Measurements from ENCODE around the gene CAPN5. TPM values are rescaled to one million over a fixed set of nuclear protein-coding genes. Genes with fewer than 3 reads are reported as not detected.

The CAPN5 gene
- polyA plus RNA-seq, 4 donors, result 17.4 to 31.9 (median 24.7) TPM

DNA sequence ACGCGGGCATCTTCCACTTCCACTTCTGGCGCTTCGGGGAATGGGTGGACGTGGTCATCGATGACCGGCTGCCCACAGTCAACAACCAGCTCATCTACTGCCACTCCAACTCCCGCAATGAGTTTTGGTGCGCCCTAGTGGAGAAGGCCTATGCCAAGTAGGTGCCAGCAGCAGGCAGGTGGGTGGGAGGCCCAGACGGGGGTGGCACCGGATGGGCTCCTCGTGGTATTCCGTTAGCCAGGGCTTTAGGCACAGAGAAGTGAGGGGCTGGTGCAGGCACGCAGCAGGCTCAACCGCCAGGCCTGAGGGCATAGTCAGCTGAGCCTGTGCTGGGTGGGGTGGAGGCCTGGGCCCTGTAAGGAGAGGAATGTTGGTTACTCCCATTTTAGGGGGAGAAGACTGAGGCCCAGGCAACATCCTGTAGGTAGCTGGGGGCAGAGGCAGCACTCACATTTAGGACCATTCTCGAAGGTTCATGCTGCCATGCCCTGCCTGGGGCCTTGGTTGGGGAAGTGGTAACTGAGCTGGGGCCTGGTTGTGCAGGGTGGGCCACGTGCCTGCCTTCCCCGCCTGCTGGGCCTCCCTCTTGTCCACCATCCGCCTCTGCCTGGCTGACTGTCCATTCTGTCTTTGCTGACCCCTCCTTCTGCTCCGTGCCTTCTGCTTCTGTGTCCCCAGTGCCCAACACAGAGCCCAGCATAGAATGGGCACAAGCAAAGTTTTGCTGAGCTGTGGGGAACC, 46.0 kb downstream of the CAPN5 start:
- DNase-seq (ENCODE audit: low read depth in 4 of 4, low spot score in 3 of 4), result no peak

DNA sequence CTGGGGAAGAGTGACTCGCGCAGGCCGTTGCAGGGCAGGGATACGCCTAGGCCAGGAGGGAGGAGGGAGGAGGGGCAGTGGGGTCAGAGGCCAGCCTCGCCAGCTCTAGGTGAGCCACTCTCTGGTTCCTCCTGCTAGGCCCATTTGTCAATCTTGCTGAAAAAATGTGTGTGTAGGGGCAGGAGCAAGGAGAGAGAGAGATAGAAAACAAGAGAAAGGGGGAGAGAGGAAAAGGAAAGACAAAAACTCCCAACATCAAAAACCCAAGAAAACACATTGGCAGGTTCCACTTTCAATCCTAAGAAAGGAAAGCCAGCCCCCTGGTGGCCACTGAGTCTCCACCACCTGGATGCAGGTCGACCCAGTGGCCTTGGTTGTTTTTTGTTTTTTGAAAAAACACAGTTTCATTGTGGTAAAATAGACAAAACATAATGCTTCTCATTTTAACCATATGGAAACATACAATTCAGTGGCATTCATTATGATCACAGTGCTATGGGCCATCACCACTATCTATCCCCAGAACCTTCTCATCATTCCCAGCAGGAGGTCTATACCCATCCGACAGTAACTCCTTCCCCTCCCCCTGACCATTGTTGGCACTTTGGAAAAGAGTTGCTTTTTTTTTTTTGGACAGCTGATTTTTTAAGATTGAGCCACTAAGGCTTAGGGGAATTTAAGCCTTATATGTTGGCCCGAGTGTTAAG, 46.8 kb downstream of the CAPN5 start:
- no peak for DNase-seq (ENCODE audit: low read depth in 4 of 4, low spot score in 3 of 4)

DNA sequence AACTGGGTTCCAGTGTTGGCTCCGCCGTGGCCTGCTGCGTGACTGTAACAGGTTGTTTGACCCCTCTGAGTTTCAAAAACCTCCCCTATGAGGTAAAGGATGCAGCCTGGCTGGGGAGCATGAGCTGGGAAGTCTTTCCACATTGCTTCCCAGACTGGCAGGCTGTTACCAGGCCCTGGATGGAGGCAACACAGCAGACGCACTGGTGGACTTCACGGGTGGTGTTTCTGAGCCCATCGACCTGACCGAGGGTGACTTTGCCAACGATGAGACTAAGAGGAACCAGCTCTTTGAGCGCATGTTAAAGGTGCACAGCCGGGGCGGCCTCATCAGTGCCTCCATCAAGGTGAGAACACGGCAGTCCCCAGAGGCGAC, 47.3 kb downstream of the CAPN5 start:
- DNase-seq (ENCODE audit: low read depth in 4 of 4, low spot score in 3 of 4), result no peak

DNA sequence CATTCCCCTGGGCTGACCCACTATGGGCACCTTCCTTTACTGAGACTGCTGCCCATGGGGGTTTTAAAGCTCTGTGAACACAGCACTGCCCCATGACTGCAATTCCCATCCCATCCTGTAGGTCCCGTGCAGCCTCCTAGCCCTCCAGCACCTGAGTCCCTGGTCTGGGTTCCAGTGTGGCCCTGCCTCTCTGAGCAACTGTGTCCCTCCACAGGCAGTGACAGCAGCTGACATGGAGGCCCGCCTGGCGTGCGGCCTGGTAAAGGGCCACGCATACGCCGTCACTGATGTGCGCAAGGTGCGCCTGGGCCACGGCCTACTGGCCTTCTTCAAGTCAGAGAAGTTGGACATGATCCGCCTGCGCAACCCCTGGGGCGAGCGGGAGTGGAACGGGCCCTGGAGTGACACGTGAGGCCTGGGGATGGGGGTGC, 48.4 kb downstream of the CAPN5 start:
- no peak for DNase-seq (ENCODE audit: low read depth in 4 of 4, low spot score in 3 of 4)

DNA sequence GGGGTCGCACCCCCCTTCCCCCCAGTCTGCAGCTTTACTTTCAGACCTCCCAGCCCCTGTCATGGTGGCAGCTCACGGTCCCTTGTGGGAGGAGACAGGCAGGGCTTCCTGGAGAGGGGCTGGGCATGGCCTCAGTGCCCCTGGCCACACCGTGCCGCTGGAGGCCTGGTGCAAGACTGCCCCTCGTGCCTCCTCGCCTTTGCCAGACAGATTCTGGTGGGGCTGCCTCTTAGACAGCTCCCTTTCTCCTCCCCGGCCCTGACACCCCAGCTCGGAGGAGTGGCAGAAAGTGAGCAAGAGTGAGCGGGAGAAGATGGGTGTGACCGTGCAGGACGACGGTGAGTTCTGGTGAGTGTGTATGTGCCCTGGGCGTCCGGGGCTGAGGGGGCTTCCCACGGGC, 49.2 kb downstream of the CAPN5 start:
- no peak for DNase-seq (ENCODE audit: low read depth in 4 of 4, low spot score in 3 of 4)

DNA sequence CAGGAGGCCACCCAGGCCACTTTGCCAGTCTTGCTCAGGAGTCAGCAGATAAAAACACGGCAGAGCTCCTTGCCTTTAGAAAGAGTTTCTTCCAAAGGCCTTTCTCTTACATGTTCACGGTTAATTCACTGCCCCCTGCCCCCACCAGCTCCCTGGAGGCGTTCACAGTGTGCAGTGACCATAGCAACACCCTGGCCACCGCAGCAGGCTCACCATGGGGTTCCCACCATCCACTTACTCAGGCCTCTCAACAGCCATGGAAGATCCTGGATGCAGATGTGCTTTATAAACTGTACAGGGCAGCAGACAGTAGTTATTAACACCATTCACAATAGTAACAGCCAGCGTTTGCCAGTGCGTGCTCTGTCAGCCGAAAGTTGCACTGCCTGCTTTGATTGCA, 50.7 kb downstream of the CAPN5 start:
- no peak for DNase-seq (ENCODE audit: low read depth in 4 of 4, low spot score in 3 of 4)

DNA sequence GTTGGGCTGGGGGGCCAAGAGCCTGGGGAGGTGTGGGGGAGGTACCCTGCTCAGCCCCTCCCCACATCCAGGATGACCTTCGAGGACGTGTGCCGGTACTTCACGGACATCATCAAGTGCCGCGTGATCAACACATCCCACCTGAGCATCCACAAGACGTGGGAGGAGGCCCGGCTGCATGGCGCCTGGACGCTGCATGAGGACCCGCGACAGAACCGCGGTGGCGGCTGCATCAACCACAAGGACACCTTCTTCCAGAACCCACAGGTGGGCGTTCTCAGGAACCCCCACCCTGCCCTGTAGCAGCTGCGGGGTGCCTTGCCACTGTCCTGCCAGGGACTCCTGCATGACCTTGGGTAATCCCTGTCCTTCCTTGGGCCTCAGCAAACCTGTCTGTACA, 51.3 kb downstream of the CAPN5 start:
- no peak for DNase-seq (ENCODE audit: low read depth in 4 of 4, low spot score in 3 of 4)

DNA sequence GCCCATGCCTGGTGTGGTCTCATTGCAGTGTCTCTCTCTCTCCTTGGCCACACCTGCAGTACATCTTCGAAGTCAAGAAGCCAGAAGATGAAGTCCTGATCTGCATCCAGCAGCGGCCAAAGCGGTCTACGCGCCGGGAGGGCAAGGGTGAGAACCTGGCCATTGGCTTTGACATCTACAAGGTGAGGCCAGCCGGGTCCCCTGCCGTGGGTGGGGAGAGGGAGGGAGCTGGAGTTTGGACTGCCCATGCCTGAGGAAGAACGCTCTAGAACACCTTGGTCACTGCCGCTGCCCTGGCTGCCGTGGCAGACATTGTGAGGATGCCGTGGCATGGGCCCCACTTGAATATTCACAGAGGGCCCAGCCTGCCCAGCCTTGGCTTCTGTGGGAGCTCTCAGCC, 52.2 kb downstream of the CAPN5 start:
- no peak for DNase-seq (ENCODE audit: low read depth in 4 of 4, low spot score in 3 of 4)

DNA sequence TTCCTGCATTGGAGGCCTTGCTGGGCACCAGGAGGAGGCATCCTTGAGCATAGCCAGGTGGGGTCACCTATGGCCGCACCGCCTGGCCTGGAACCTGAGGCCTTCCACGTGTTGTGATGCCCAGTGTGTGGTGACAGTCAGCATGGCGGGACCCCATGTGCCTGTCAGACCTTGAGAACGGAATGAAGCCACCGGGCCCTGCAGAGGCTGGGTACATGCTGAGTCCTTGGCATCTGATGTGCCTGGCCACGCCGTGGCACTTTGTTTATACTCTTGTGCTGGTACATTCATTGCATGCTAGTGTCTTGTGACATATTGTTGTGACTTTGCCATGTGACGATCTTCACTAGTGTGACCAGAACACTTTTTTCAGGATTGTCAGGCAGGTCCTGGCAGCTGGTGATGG, 52.8 kb downstream of the CAPN5 start:
- no peak for DNase-seq (ENCODE audit: low read depth in 4 of 4, low spot score in 3 of 4)

DNA sequence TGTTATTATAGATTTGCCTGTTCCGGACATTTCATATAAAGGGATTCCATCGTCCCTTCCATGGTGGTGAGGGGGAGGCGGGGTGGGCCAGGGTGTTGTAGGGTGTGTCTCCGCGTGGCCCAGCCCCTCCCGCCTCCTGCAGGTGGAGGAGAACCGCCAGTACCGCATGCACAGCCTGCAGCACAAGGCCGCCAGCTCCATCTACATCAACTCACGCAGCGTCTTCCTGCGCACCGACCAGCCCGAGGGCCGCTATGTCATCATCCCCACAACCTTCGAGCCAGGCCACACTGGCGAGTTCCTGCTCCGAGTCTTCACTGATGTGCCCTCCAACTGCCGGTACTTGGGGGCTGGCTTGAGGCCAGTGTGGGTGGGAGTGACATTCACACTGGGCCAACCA, 53.8 kb downstream of the CAPN5 start:
- no peak for DNase-seq (ENCODE audit: low read depth in 4 of 4, low spot score in 3 of 4)

DNA sequence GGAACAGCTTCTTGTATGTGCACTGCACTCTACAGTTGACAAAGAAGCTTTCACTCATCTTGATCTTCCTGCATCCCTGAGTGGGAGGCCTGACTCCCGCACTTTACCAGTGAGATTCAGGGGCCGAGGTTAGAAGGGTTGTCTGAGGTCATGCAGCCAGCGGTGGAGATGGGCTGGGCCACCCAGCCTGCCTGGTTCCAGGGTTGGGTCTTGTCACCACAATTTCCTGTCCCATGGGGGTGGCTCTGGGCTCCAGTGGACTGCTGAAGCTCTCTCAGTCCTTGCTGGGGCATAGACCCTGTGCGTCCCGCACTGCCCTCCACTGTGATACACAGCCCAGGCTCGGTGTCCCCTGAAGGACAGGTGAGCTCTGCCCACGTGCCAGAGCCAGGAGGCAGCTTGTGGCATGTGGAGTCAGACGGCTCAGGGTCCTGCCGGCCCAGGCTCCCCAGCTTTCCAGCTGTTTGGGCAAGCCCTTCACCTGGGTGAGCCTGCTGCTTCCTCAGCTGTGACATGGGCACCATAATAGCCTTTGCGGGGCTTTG, 54.4 kb downstream of the CAPN5 start:
- no peak for DNase-seq (ENCODE audit: low read depth in 4 of 4, low spot score in 3 of 4)

DNA sequence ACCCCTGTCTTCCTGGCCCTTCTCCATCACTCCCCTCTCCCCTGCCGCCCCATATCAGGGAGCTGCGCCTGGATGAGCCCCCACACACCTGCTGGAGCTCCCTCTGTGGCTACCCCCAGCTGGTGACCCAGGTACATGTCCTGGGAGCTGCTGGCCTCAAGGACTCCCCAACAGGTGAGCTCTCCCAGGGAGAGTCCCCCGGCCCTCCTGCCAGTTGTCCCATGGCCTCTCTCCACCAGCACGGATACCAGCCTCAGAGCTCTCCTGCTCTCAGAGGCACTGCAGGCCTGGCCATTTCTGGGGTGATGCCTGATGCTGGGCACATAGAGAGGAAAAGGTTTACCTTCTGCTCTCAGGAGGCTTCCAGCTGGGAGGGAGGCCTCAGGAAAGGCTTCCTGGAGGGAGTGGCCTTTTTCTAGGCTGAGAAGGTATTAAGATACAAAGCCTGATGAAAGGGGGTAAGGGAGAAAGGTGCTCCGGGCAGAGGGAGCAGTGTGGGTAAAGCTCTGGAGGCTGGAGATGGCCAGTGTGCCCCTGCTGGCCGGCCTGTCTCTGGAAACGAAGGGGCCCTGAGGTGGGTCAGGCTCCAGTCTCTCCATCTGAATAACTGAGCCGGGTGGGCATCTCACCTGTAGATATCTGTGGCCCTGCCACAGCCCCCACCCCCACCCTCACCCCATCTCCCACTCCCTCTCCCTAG, 55.3 kb downstream of the CAPN5 start:
- DNase-seq (ENCODE audit: low read depth in 4 of 4, low spot score in 3 of 4), result no peak

DNA sequence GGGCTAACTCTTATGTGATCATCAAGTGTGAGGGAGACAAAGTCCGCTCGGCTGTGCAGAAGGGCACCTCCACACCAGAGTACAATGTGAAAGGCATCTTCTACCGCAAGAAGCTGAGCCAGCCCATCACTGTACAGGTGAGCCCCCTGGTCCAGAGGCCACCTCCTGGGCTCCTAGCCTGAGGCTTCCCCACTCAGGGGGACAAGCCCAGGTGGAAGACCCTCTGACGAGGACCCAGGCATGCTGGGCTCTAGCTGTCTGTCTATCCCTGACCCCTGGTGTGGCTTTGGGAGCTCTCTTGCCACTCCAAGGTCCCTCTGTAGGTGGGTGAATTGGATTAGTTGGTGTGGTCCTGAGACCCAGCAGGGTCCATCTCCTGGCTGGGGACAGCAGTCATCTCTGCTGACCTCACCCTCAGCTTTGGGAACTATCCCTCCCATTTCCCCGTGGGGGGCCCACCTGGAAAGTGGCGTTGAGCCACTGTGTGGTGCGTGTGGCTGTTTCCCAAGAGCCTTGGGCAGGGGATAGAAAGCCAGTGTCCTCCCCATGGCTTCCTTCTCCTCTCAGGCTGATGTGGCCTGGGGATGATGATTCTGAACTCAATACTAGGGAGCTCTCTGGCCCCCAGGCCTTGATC, 55.9 kb downstream of the CAPN5 start:
- DNase-seq (ENCODE audit: low read depth in 4 of 4, low spot score in 3 of 4), result no peak

DNA sequence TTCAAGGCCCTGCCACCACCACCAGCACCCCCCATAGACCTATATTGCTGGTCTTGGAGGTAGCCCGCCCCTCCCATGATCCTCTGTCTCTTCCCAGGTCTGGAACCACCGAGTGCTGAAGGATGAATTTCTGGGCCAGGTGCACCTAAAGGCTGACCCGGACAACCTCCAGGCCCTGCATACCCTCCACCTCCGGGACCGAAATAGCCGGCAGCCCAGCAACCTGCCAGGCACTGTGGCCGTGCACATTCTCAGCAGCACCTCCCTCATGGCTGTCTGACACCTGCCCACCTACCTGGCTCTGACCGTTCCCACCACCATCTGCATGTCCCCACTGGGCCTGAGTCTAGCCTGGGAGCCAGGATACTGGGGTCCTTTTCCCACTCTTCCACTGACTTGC, 56.8 kb downstream of the CAPN5 start:
- no peak for DNase-seq (ENCODE audit: low read depth in 4 of 4, low spot score in 3 of 4)

DNA sequence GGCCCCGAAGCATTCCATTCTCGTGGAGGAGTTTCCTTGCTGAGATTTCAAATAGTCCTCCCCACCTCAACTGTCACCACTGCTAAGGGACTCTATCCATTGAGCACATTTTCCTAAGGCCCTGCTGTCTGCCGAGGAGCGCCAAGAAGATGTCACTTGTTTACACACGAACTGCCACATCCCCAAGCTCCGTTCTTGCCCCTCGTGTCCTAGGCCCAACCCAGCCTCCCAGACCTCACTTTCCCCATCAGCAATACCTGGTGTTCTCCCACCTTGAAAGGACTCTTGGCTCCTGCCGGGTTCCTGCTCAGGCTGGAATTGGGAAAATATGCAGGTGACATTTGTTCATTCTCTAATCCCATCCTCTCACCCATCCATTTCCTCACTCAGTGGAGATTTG, 57.3 kb downstream of the CAPN5 start:
- no peak for DNase-seq (ENCODE audit: low read depth in 4 of 4, low spot score in 3 of 4)

DNA sequence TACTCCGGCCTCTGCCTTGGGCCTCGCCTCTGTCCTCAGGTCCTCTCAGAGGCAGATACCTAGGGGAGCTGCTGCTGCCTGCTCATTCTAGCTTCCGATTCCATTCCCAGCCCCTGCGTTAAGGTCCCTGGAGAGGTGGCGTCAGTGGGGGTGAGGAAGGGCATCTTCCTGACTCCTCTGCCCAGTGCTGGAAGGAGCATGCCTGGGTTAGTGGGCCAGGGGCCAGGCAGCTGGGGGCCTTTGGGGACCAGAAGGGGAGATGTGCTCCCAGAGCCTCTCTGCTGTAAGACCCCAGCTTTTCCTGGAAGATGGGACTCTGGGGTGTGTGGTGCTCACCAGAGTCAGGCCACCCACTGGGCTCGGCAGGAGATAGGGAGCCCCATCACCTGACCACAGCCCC, 57.7 kb downstream of the CAPN5 start:
- no peak for DNase-seq (ENCODE audit: low read depth in 4 of 4, low spot score in 3 of 4)

DNA sequence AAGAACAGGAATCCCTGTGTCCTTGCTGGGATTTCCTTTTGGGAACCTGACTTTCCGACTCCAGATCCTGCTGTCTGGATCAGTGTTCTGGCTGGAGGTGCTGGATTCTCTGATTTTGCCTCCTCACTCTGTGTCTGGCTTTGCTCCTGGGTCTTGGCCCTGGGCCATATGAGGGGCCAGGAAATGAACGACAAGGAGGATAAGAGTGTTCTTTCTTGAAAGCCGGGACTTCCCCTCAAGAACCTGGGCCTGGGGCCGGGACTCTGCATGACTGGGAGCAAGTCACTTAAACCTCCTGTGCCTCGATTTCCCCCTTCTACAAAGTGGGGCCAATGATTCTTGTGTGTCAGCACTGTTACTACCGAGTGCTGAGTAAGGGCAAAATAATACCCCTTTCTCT, 58.4 kb downstream of the CAPN5 start:
- DNase-seq (ENCODE audit: low read depth in 4 of 4, low spot score in 3 of 4), result no peak

DNA sequence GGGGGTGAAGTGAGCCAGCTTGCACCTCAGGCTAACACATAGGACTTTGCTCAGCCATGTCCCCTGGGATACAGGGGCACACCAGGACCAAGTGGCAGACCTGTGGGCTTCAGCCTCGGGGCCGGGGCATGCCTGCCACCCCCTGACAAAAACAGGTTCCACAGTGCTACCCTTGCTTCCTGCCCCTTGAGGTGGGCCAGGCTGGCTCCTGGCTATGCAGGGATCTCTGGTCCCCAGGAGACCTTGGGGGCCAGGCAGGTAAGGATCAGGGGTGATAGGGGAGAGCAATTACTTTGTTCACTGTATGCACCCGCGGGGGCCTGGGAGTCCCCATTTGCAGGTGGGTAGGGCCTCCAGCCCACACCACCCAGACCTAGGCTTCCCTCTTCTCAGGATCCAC, 58.9 kb downstream of the CAPN5 start:
- DNase-seq (ENCODE audit: low read depth in 4 of 4, low spot score in 3 of 4), result no peak

DNA sequence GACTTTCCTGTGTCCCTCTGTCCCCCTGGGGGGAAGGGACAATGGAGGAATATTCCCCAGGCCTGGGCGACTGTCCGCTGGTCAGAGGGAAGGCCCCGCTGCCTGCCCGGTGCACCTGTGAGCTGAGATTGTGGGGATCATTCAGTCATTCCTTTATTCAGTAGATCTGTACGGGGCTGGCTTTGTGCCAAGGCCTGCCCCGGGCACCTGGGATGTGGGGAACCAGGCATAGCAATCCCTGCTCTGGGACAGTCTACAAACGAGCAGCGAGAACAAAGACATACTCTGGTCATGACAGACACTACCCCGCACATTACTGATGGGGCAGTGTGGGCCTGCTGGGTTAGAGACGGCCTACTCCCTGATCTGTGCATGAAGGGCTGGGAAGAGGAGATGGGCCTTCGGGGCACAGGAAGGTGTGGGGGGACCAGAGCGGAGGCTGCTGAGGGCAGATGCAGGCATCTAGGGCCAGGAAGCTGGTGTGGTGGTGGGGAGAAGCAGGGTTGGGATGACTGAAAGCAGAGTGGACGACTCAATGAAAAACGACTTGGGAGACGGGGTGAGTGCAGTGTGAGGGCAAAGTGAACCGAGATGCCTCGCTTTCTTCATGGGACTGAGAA, 59.5 kb downstream of the CAPN5 start:
- DNase-seq (ENCODE audit: low read depth in 4 of 4, low spot score in 3 of 4), result no peak

DNA sequence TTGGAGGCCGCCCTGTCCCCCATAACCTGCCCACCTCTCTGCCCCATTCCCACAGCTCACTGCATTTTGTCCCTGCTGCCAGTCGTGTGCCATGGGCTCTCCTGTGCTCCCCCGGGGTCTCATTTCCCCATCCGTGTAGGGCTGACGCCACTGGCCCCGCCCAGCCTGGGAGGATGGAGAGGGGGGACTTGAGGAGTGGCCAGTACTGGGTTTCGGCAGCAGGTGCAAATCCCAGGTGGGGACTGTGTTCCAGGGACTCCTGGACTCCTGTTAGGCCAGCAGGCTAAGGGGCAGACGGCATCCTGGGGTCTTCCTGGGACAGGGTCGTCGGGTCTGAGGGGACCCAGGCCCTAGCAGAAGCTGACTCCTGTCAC, 60.1 kb downstream of the CAPN5 start:
- DNase-seq (ENCODE audit: low read depth in 4 of 4, low spot score in 3 of 4), result no peak

Data from left renal pelvis (tissue), 4 donors.